ENCODE measurements around the gene GHDC.
A peak's percentile ranks its signal among the peaks of the same experiment; 100 is the strongest.
"Not testable (repeated sequence)": the region's sequence is repeated elsewhere in the genome, so short reads cannot be mapped to it uniquely, and the experiment has no call there.

Gene GHDC

GRCh38 chr17:42202159-42202558 lies 7.9 kb upstream of the GHDC start:
- DNase-seq = no peak

DNA sequence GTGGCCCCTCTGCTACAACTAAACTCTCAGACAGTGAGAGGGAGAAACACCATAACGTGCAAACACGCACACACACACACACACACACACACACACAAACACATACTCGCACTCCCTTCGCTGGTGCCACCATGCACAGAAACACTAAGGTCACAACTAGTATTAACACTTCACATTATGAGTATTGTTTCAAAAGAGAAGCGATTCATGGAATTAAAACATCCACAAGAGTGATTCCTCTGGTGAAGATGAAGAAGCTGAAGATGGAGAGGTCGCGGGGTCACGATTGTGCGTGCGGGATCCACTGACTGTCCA lies 7.1 kb upstream of the GHDC start:
- no peak for DNase-seq

DNA sequence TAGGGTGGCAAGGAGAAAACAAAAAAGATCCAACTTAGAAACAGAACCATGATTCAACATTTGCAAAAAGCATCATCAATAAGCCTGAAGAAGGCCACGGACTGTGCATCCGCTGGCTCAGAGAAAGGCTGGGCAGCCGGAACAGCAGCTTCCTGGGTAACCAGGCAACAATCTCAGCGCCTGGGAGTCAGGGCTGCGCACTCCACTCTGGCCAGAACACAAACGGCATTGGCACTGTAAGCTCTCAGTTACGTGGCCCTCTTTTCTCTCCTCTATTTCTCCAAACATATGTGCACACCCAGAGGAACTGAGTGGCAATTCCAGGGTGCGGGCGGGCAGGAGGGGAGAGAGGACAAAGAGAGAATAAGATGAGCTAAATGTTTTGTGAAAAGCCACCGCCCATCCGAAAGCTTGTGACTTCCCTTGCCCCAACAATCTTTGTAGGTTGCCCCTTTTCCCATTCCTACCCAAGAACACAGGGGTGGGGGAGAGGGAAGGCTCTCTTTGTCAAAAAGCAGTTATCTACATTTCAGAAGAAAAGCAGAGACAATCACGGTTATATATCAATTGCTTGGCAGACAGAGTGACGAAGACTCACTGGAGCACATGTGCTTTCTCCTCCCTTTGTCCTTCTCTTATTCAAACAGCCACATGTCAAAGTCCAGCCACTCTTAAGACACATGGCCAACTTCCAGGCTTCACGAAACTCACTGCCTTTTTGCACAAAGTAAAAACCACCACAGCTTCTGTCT lies 6.6 kb upstream of the GHDC start:
- no peak for DNase-seq

DNA sequence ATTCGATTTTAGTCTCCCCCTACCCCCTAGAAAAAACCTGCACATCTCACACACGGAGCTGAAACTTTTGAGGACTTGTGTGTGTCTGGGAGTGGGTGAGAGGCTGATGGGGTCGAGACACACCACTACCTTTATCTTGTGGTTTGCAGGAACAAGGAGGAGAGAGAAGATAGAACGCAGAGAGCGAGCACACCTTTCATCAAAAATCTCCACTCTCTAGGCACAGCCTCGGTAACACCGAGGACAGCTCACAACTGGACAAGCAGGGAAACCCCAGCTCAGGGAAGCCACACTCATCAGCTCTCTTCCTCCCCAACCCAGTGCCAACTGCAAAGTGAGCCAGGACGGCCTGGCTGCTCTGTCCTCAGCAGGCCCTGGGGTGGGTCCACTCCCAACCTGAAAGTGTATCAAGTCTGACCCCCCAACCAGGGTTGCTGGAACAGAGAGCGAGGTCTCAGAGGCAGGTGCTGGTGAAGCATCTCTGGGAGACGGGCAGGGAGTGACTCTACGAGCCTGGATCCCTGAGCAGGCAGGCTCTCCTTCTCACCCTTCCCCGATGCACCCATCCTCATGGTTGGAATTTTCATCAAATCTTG lies 5.2 kb upstream of the GHDC start:
- no peak for DNase-seq

- DNase-seq = no peak
These were observed 4.6 kb upstream of the GHDC start for GRCh38 chr17:42198897-42199296.

DNA sequence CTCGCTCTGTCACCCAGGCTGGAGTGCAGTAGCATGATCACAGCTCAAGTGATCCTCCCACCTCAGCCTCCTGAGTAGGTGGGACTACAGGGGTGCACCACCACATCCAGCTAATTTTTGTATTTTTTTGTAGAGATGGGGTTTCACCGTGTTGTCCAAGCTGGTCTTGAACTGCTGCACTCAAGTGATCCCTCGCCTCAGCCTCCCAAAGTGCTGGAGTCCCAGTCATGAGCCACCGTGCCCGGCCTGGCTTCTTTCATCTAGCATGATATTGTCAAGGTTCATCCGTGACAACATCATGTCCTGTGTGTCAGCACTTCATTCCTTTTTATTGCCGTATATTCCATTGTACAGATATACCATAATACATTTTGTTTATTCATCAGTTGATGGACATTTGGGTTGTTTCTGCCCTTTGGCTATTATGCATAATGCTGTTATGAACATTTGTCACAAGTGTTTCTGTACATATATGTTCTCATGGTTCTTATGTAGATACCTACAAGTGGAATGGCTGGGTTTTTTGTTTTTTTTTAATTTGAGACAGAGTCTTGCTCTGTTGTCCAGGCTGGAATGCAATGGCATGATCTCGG lies 3.4 kb upstream of the GHDC start:
- DNase-seq = no peak

GRCh38 chr17:42193216-42193968 lies 902 bp downstream of the GHDC start:
- DNase-seq = no peak

- no peak for DNase-seq
These were observed 1.8 kb downstream of the GHDC start for GRCh38 chr17:42192189-42193126.

DNA sequence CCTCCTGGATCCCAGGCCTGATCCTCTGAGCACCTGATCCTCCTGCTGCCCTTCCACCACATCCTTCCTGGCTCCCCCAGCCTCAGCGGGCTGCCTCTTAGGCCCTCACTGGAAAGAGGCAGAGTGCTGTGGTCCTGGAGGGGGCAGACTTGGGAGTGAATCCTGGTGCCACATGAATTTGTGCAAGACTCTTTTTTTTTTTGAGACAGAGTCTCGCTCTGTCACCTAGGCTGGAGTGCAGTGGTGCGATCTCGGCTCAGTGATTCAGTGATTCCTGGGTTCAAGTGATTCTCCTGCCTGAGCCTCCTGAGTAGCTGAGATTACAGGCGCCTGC lies 3.1 kb downstream of the GHDC start:
- no peak for DNase-seq

DNA sequence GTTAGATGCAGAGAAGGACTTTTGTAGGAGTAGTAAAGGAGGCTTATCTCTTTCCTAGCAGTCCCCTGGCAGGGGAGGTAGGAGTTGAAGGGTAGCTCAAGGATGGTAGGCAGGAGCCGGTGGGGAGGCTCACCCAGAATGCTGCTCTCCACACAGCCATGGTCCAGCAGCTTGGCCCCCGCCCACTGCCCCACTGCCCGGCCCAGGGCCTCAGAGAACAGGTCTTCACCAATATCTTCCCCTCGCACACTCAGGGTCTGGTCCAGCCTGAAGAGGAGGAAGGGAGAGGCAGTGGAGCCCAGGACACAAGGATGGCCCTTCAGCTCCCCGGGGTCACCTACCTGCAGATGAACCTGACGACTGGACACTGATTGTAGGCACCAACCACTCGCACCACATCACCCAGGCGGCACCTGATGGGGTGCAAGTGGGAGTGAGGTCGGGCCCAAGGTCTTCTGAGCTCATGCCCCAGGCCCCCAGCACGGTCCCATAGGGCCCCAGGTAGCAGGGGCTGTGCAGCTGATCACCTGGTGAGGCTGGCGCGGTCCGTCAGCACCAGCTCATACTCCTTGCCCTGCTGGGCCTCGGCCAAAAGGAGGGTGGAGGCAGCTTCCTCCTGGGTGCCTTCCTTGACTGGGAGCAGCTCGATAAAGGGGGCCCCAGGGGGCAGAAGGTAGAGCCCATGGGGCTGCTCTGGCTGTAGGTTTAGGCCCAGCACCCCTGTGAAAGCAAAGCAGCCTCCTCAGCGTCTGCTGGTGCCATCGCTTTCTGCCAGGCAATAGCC lies 3.6 kb downstream of the GHDC start:
- no peak for DNase-seq

GRCh38 chr17:42189651-42189965 lies 4.7 kb downstream of the GHDC start:
- DNase-seq = no peak

GRCh38 chr17:42188749-42189650 lies 5.3 kb downstream of the GHDC start:
- no peak for DNase-seq

DNA sequence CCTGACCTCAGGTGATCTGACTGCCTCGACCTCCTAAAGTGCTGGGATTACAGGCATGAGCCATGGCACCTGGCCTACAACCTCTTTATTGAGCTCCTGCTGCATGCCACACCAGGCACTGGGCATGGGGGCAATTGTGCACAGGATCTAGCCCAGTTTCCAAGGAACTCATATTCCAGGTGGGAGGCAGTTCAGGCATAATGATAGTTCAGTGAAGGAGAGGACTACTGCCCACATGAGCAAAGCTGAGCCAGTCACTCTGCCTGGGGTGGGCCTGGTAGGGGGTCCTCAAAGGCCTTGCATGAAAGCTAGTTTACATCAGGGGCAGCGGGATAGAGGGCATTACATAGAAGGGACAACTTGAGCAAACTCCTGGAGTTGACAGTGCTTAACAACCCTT lies 6.5 kb downstream of the GHDC start:
- DNase-seq = no peak

DNA sequence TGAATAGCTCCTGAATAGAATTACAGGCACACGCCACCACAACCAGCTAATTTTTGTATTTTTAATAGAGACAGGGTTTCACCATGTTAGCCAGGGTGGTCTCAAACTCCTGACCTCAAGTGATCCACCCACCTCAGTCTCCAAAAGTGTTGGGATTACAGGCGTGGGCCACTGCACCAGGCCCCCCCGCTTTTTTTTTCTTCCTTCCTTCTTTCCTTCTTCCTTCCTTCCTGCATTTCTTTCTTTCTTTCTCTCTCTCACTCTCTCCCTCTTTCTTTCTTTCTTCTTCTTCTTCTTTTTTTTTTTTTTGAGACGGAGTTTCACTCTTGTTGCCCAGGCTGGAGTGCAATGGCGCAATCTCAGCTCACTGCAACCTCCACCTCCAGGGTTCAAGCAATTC lies 8.1 kb downstream of the GHDC start:
- DNase-seq = not testable (repeated sequence)

DNA sequence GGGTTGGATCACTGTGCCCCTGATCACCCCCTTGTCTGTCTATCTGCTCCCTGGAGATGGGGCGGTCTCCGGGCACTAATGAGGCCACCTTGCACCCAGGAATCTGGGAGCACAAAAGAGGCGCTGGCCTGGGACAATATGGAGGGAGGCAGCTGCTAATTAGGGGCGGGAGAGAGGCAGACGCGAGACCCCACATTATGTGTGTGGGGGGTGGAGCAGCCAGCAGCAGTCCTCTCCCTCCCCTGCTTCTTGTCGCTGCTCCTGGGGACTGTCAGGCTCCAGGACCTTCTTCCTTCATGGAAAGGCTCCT lies 8.7 kb downstream of the GHDC start:
- no peak for DNase-seq

DNA sequence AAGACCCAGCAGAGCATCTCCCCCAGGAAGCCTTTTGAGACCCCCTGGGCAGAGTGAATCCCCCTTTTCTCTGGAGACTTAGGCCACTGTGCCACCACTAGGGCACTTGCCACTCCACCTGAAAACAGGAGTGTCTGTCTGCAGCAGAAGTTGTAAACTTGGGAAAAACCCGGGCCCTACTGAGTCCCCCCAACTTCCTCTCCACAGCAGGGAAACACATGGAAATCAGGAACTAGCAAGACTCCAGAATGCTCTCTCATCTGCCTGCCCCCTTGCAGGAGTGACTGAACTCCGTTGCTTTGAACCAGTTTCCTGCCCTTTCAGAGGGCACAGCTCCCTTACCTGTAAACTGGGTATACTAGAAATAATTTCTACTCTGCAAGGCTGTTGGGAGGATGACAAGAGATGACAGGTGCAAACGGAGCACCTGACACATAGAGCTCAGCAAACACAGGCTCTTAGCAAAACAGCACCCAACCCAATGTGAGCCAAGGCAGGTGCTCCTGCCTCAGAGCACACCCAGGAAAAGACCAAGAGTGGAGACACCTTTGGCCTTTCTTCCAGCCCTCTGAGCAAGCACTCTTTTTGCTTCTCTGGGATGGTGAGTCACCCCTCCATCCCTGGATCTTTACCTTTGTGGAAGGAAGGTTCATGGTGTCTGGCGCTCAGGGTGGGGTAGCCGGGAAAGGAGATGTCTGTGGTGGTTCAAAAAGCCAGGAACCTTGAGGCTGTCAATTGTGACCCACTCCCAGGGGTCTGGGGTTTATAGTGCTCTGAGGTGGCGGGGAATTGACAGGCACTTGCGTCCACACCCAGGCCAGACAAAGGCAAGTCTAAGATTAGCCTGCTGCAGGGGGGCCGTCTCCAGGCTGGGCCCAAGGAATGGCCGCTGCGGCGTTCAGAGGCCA lies 9.3 kb downstream of the GHDC start, which contains the start of gene HCRT:
Gene HCRT, minus strand, starts transcription at position 740 of the 908 bp plus-strand sequence. Its CDS starts 87 bp downstream, at position 653.
- DNase-seq = no peak

DNA sequence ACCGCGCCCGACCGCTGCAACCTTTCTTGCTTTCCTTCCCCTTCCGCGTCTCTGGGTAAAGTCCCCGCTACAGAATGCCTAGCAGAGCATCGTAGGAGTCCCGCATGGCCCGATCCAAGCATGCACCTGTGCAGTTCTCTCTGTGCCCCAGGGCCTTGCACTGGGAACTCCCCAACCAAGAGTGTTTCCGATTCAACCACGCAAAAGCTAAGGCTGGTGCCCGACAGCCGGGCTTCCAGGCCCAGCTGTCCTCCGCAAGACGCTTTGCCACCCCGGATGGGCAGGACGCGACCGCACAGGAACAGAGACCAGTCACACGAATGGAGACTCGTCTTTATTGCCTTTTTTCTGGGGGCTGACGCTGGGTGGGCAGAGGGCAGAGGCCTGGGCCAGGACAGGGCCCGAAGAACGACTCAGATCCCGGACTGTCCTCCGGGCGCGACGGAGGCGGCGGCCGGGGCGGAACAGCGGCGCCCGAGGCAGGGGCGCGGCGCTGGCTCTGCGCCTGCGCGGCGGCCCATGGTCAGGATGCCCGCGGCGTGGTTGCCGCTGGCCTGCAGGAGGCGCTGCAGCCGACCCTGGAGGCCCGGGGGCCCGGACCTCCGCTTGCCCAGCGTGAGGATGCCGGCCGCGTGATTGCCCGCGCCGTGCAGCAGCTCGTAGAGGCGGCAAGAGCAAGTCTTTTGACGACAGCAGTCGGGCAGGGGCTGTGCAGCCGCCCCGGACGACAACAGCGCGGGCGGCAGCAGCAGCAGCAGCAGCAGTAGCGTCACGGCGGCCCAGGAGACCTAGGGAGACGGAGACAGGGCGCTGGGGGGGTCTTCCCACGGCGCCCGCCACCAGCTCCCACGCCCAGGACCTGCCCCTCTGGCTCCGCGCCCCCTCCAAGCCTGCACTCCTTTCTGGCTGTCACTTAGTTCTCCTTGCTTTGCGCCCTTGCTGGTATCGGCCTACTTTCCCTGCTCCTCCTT lies 10.3 kb downstream of the GHDC start:
- peak; percentile 84 for DNase-seq

DNA sequence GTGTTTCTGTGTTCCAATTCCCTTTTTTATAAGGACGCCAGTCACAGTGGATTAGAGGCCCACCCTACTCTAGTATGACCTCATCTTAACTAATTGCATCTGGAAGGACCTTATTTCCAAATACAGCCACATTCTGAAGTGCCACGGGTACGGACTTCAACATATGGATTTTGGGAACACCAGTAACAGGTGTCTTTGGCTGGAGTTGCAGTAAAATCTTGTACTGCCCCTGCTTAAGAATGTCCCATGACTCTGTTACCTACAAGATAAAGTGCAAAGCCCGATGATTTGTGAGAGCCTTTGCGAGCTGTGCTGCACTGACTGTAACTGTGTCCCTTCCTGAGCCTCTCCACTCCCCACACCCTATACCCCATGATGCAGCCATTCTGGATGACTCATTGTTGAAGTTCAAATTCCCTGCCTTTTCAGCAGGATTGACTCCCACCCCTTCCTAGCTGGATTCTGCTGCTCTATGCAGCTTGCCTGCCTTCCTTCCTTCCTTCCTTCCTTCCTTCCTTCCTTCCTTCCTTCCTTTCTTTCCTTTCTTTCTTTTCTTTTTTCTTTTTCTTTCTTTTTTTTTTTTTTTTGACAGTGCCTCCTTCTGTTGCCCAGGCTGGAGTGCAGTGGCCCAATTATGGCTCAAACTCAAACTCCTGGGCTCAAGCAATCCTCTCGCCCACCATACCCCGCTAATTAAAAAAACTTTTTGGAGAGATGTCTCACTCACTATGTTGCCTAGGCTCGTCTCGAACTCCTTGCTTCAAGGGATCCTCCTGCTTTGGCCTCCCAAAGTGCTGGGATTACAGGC lies 11.2 kb downstream of the GHDC start:
- DNase-seq = no peak

All from CD4-positive, alpha-beta T cell treated with Interleukin-10 for 1 hour (primary cell).